Thoracic aorta (tissue), 2 donors: ENCODE measurements around the gene MOGAT1. TPM values are rescaled to one million over a fixed set of nuclear protein-coding genes. Genes with fewer than 3 reads are reported as not detected.
A peak's percentile ranks its signal among the peaks of the same experiment; 100 is the strongest.

ENCODE experiments used
- ATAC-seq: fragments of 150-250 bp; one replicate; pipeline ENCODE4 v1.8.0; 2017; ENCODE audit warnings: low read depth; ENCODE audit not compliant: insufficient number of reproducible peaks, low FRiP score
- DNase-seq: peaks from one replicate; pipeline ENCODE4 v3.0.0-alpha.2; 2020; ENCODE audit warnings: low spot score
- H3K27ac ChIP-seq, 2 donors: fragments of 200-600 bp; sonication (generic); 1 replicate in 1 of 2; 2 replicates in 1 of 2; pipeline ENCODE4 v1.5.1; 2016; ENCODE audit warnings: mild to moderate bottlenecking in 2 of 2, moderate library complexity in 2 of 2
- H3K27me3 ChIP-seq: fragments of 200-600 bp; sonication (generic); replicated peaks from 2 replicates; pipeline ENCODE4 v1.6.0; 2016; ENCODE audit warnings: mild to moderate bottlenecking; ENCODE audit not compliant: insufficient read depth
- H3K36me3 ChIP-seq: fragments of 200-600 bp; sonication (generic); one replicate; pipeline ENCODE4 v1.5.1; 2016
- H3K4me1 ChIP-seq, 2 donors: fragments of 200-600 bp; sonication (generic); 1 replicate in 1 of 2; 2 replicates in 1 of 2; pipeline versions ENCODE4 v1.5.1 to v1.6.0; 2016; ENCODE audit warnings: low read depth in 2 of 2, mild to moderate bottlenecking in 1 of 2; ENCODE audit not compliant: control insufficient read depth in 1 of 2
- H3K4me3 ChIP-seq: fragments of 200-600 bp; sonication (generic); 2 replicates; pipeline ENCODE4 v1.5.1; 2016; ENCODE audit warnings: mild to moderate bottlenecking
- H3K9me3 ChIP-seq: fragments of 200-600 bp; sonication (generic); 2 replicates; pipeline ENCODE4 v1.5.1; 2016
- total RNA-seq, 2 donors: library from RNA; depleted of rRNA; stranded (reverse); fragments of >200 nt; gene quantifications; one replicate each; pipeline versions ENCODE4 v1.1.0 to v1.2.3, GENCODE V29; 2016
- TF ChIP-seq, protein P1 (sequence below): fragments of 200-600 bp; sonication (generic); IDR thresholded peaks from one replicate; pipeline ENCODE4 v1.5.1; 2019; ENCODE audit warnings: antibody characterized with exemption

The MOGAT1 gene
- total RNA-seq, 2 donors from 2014 or later: not detected

DNA sequence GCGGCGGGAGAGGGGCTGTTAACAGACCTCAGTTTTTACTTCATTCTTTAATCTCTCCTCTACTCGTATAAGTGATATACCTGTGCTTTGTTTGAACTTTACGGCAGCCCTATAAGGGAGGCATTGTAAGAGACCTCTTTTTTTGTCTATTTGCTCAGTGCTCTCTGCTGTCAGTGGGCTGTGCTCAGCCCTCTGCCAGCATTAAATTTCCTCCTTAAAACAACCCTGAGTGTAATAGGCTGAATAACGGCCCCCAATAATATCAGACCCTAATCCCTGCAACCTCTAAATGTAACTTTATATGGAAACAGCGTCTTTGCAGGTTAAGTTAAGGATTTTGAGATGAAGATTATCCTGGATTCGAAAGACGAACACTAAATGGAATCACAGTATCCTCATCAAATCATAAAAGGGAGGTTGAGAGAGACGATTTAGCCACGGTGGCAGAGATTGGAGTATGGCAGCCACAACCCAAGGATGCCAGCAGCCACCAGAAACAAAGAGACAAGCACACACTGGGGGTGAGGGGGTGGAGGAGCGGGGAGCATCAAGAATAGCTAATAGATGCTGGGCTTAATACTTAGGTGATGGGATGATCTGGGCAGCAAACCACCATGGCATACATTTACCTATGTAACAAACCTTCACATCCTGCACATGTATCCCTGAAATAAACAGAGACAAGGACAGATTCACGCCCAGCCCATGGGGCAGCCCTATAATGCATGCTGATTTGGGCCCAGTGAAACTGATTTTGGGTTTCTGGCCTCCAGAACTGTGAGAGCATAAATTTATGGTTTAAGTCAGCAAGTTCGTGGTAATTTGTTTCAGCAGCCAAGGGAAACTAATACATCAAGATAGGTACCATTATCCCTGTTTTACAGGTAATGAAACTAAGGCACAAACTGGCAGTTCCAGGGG lies 14.7 kb upstream of the MOGAT1 start:
- Histone ChIP-seq H3K27me3 (no peaks in the 10 kb centered on the region), H3K4me3 (peak overlapping the region; percentile 88), H3K36me3 (no peaks in the 10 kb centered on the region), H3K27ac (peak overlapping the region in 1 of 2 donors; percentile 72), H3K4me1 (peaks cover 9 to 18% of the 10 kb centered on the region in 2 donors), H3K9me3 (no peaks in the 10 kb centered on the region)
- DNase-seq (no peak), ATAC-seq (peak; percentile 6)
- TF ChIP-seq, protein P1, sequence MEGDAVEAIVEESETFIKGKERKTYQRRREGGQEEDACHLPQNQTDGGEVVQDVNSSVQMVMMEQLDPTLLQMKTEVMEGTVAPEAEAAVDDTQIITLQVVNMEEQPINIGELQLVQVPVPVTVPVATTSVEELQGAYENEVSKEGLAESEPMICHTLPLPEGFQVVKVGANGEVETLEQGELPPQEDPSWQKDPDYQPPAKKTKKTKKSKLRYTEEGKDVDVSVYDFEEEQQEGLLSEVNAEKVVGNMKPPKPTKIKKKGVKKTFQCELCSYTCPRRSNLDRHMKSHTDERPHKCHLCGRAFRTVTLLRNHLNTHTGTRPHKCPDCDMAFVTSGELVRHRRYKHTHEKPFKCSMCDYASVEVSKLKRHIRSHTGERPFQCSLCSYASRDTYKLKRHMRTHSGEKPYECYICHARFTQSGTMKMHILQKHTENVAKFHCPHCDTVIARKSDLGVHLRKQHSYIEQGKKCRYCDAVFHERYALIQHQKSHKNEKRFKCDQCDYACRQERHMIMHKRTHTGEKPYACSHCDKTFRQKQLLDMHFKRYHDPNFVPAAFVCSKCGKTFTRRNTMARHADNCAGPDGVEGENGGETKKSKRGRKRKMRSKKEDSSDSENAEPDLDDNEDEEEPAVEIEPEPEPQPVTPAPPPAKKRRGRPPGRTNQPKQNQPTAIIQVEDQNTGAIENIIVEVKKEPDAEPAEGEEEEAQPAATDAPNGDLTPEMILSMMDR: no peak

GRCh38 chr2:222663479-222663878 lies 8.0 kb upstream of the MOGAT1 start:
- TF ChIP-seq, protein P1: no peak
- Histone ChIP-seq H3K9me3 (no peaks in the 10 kb centered on the region), H3K4me1 (no peaks in the 10 kb centered on the region), H3K36me3 (no peaks in the 10 kb centered on the region), H3K4me3 (no peak overlapping the region), H3K27me3 (no peaks in the 10 kb centered on the region), H3K27ac (no peak overlapping the region)
- DNase-seq: no peak
- no peak for ATAC-seq

DNA sequence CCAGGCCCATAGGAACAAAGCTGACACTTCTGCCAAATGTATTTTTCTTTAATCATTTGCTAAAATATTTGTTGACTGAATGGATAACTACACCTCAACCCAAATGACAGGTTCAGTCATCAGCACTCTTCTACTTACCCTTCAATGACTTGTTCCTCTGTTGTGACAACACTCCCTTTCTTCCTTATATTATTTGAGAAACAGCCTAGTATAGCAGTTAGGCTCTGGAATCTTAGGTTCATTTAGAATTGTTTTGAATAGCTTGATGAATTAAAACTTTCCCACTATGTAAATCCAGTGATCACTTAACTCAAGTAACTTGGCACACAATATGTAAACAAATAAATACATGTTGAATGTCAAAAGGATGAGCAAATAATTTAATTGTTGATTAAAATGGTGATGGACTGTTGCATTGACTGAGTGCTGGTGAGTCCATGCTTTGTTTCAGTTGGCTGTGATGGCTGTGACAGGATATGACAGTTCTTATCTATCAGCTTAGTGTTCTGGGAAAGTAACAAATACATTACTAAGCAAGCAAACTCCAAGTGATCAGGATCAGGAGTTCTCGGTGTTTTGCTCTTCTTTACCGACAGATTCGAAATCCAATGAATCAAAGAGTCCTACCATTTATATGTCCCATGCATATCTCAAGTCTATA lies 2.8 kb upstream of the MOGAT1 start:
- Histone ChIP-seq H3K9me3 (no peaks in the 10 kb centered on the region), H3K27me3 (no peaks in the 10 kb centered on the region), H3K27ac (no peak overlapping the region), H3K4me3 (no peak overlapping the region), H3K36me3 (no peaks in the 10 kb centered on the region), H3K4me1 (peaks cover 0 to 5% of the 10 kb centered on the region in 2 donors)
- ATAC-seq: no peak
- no peak for DNase-seq
- TF ChIP-seq, protein P1: no peak

GRCh38 chr2:222669353-222669752 lies 2.1 kb upstream of the MOGAT1 start:
- ATAC-seq: no peak
- Histone ChIP-seq H3K4me1 (peaks cover 0 to 5% of the 10 kb centered on the region in 2 donors), H3K36me3 (no peaks in the 10 kb centered on the region), H3K9me3 (no peaks in the 10 kb centered on the region), H3K27ac (no peak overlapping the region), H3K4me3 (no peak overlapping the region), H3K27me3 (no peaks in the 10 kb centered on the region)
- DNase-seq: no peak
- TF ChIP-seq, protein P1: no peak
